GM12892 (cell line): Measurements from ENCODE around the gene LRRC37A.
A peak's percentile ranks its signal among the peaks of the same experiment; 100 is the strongest.

Experiments
- POLR2A ChIP-seq: IDR thresholded peaks from 2 replicates; pipeline ENCODE4 v1.6.1; 2011; ENCODE audit warnings: low read depth, low read length, control low read depth
- POLR2AphosphoS5 ChIP-seq: IDR thresholded peaks from 2 replicates; pipeline ENCODE4 v1.6.1; 2011; ENCODE audit warnings: low read depth, low read length, control low read depth

DNA sequence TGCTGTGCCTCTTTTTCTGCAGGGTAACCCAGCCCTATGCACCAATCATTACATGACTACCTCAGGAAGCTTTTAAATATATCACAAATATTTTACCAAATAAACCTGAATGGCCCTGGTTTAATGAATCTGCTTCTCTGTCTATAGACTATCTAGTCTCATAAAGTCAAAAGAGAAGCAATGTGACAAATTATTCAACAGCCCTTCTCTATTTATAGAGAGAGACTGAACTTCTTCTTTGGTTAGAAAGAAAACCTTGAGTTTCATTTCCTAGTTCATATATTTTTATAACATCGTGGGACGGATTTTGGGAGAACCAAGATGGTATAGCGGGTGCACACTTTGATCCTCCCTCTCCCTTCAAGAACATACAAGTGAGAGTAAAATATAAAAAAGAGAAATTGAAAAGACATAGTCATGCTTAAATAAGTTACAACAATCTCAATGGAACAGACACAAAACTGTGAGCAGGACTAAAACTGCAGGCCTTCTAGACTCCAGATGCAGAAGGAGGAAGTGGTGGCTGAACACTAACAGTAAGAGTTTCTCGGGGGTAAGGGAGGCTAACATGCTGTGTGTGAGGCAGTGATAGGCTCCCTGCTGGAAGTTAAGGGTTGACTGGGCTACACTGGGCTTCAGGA, 3.9 kb upstream of the LRRC37A start:
- 0 out of 2 replicates have a peak, but pooled peaks have one; percentile 48 for TF ChIP-seq POLR2AphosphoS5
- TF ChIP-seq POLR2A = peak; percentile 58; the same call in 1 of the 2 replicates
